Right lobe of liver (tissue), 6 donors: ENCODE data around the gene YJEFN3. TPM values are rescaled to one million over a fixed set of nuclear protein-coding genes. Genes with fewer than 3 reads are reported as not detected.

Experiments
- ATAC-seq, 4 donors: fragments of 200-7000 bp; cut with Tn5 transposase; one replicate each; pipeline ENCODE4 v1.9.1; 2020; ENCODE audit warnings: mild to moderate bottlenecking in 4 of 4, moderate library complexity in 4 of 4
- DNase-seq, 3 donors: peaks; one replicate each; pipeline ENCODE4 v3.0.0-alpha.2; 2020
- H3K27ac ChIP-seq, 3 donors: fragments of 200-600 bp; one replicate each; pipeline ENCODE4 v1.8.0; 2022
- H3K27me3 ChIP-seq, 2 donors: fragments of 200-600 bp; one replicate each; pipeline ENCODE4 v1.8.0; 2022
- H3K36me3 ChIP-seq, 4 donors: fragments of 200-600 bp; sonication (generic) in 1 of 4; one replicate each; pipeline versions ENCODE4 v1.5.1 to v1.8.0; 2017 to 2022; ENCODE audit warnings: control low read depth in 1 of 4
- H3K4me1 ChIP-seq, 4 donors: fragments of 200-600 bp; sonication (generic) in 1 of 4; one replicate each; pipeline versions ENCODE4 v1.5.1 to v1.8.0; 2017 to 2022; ENCODE audit warnings: control low read depth in 1 of 4
- H3K4me3 ChIP-seq, 3 donors: fragments of 200-600 bp; one replicate each; pipeline ENCODE4 v1.8.0; 2022
- H3K9me3 ChIP-seq, 4 donors: fragments of 200-600 bp; sonication (generic) in 1 of 4; one replicate each; pipeline versions ENCODE4 v1.5.1 to v1.8.0; 2017 to 2022; ENCODE audit warnings: control low read depth in 1 of 4
- POLR2A ChIP-seq: fragments of 450-650 bp; IDR thresholded peaks from one replicate; pipeline ENCODE4 v1.6.1; 2017; ENCODE audit warnings: antibody characterized with exemption, mild to moderate bottlenecking
- WGBS: methylation state at CpG from one replicate; pipeline ENCODE4 v1.1.6; 2018; ENCODE audit warnings: low coverage, low lambda C conversion rate; ENCODE audit not compliant: insufficient coverage; ENCODE audit errors: missing lambda C conversion rate; 5-methylcytosine and 5-hydroxymethylcytosine counted together
- intact Hi-C, 2 donors: fragments of 100-400 bp; cut with DNase I; formaldehyde crosslinking; loops; one replicate each; pipeline versions ENCODE4 v1.11.2 to v1.14.1; 2022
- total RNA-seq, 6 experiments: library from RNA; depleted of rRNA in 2 of 6; stranded (reverse); fragments of >200 nt in 2 of 6; fragmentation: NEBNext Ultra II Directional in 3 of 6; extraction: Animal tissue kit (Norgen Biotek cat#: 25700) in 3 of 6; gene quantifications; one replicate each; pipeline versions ENCODE4 v1.1.0 to v1.2.4, GENCODE V29; 2016 to 2023
- TF ChIP-seq, protein P1 (sequence below), 4 donors: fragments of 200-600 bp in 3 of 4; fragments of 450-650 bp in 1 of 4; IDR thresholded peaks; one replicate each; pipeline versions ENCODE4 v1.5.1 to v1.8.0; 2016 to 2022; ENCODE audit warnings: antibody characterized with exemption in 4 of 4, mild to moderate bottlenecking in 2 of 4
- donor health status: DM: no; HTN: yes; CAD: no.
- donor health status: DM: no; HTN: no; CAD: no.
- donor health status: DM: no; HTN: no; CAD: no.
- donor health status: DM: no; HTN: yes; CAD: no.
- donor health status: DM: no; HTN: yes; CAD: no.

Gene YJEFN3
- total RNA-seq, 6 experiments from 2014 or later: 0.31 to 4.2 (median 1.8) TPM

GRCh38 chr19:19579533-19580361 lies 51.0 kb downstream of the YJEFN3 start:
- H3K4me1 ChIP-seq: no peaks in the 10 kb centered on the region
- whole genome bisulfite sequencing: 56% methylated on average over 6 of the region's 25 CpGs
- H3K27me3 ChIP-seq: no peaks in the 10 kb centered on the region
- intact Hi-C loops: no loop called here
- H3K36me3 ChIP-seq: no peaks in the 10 kb centered on the region
- ATAC-seq (no peak), DNase-seq (no peak)
- TF ChIP-seq, protein P1, sequence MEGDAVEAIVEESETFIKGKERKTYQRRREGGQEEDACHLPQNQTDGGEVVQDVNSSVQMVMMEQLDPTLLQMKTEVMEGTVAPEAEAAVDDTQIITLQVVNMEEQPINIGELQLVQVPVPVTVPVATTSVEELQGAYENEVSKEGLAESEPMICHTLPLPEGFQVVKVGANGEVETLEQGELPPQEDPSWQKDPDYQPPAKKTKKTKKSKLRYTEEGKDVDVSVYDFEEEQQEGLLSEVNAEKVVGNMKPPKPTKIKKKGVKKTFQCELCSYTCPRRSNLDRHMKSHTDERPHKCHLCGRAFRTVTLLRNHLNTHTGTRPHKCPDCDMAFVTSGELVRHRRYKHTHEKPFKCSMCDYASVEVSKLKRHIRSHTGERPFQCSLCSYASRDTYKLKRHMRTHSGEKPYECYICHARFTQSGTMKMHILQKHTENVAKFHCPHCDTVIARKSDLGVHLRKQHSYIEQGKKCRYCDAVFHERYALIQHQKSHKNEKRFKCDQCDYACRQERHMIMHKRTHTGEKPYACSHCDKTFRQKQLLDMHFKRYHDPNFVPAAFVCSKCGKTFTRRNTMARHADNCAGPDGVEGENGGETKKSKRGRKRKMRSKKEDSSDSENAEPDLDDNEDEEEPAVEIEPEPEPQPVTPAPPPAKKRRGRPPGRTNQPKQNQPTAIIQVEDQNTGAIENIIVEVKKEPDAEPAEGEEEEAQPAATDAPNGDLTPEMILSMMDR (IDR thresholded peaks at IDR 0.05): no peak
- no peak for TF ChIP-seq POLR2A
- no peaks in the 10 kb centered on the region for H3K9me3 ChIP-seq
- no peak overlapping the region for H3K27ac ChIP-seq
- H3K4me3 ChIP-seq: no peak overlapping the region

DNA sequence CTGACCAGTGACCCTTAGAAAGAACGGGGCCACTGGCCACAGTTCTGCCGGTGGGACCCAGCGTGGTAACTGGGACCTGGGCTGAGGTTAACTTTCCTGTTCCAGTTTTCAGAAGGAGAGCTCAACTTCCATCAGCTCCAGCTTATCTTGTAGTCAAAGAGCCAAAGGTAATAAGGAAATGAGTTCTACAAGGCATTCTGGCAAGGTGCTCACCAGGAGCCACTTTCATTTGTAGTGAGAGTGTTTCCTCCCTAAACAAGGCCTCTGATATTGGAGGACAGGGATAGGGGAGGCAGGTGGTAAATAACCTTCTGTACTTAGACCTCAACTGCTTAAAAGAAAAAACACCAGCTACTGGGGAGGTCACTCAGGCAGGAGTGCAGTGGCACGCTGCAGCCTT lies 51.7 kb downstream of the YJEFN3 start:
- Histone ChIP-seq H3K36me3 (no peaks in the 10 kb centered on the region), H3K27ac (no peak overlapping the region), H3K4me1 (no peaks in the 10 kb centered on the region), H3K9me3 (no peaks in the 10 kb centered on the region), H3K4me3 (no peak overlapping the region), H3K27me3 (no peaks in the 10 kb centered on the region)
- 70% methylated on average over 3 of the region's 4 CpGs for WGBS
- TF ChIP-seq, protein P1 (IDR thresholded peaks at IDR 0.05): no peak
- no peak for TF ChIP-seq POLR2A
- DNase-seq: no peak
- no peak for ATAC-seq
- intact Hi-C loops: no loop called here

- no peaks in the 10 kb centered on the region for H3K36me3 ChIP-seq
- intact Hi-C loops: no loop called here
- no peak overlapping the region for H3K27ac ChIP-seq
- no peaks in the 10 kb centered on the region for H3K9me3 ChIP-seq
- no peak for DNase-seq
- H3K4me1 ChIP-seq: no peaks in the 10 kb centered on the region
- no peaks in the 10 kb centered on the region for H3K27me3 ChIP-seq
- WGBS: 40% methylated on average over 1 of the region's 13 CpGs
- TF ChIP-seq POLR2A: no peak
- TF ChIP-seq, protein P1 (IDR thresholded peaks at IDR 0.05): no peak
- no peak for ATAC-seq
- H3K4me3 ChIP-seq: no peak overlapping the region
Measured at GRCh38 chr19:19581391-19581790, 52.7 kb downstream of the YJEFN3 start.

GRCh38 chr19:19582471-19582870 lies 53.8 kb downstream of the YJEFN3 start:
- DNase-seq (no peak), ATAC-seq (no peak)
- no peak for TF ChIP-seq POLR2A
- TF ChIP-seq, protein P1 (IDR thresholded peaks at IDR 0.05): no peak
- whole genome bisulfite sequencing: 77% methylated on average over 3 of the region's 6 CpGs
- Histone ChIP-seq H3K27ac (no peak overlapping the region), H3K27me3 (no peaks in the 10 kb centered on the region), H3K36me3 (no peaks in the 10 kb centered on the region), H3K9me3 (no peaks in the 10 kb centered on the region), H3K4me3 (no peak overlapping the region), H3K4me1 (no peaks in the 10 kb centered on the region)
- intact Hi-C loops: no loop called here
